ENCODE data around the gene NT5DC2. TPM values are rescaled to one million over a fixed set of nuclear protein-coding genes. Genes with fewer than 3 reads are reported as not detected.

Gene NT5DC2
- total RNA-seq, 3 donors from 2014 or later (not counting 1 experiment from before 2014, with no cell fraction given): 2.2 to 10.7 (median 2.2) TPM

DNA sequence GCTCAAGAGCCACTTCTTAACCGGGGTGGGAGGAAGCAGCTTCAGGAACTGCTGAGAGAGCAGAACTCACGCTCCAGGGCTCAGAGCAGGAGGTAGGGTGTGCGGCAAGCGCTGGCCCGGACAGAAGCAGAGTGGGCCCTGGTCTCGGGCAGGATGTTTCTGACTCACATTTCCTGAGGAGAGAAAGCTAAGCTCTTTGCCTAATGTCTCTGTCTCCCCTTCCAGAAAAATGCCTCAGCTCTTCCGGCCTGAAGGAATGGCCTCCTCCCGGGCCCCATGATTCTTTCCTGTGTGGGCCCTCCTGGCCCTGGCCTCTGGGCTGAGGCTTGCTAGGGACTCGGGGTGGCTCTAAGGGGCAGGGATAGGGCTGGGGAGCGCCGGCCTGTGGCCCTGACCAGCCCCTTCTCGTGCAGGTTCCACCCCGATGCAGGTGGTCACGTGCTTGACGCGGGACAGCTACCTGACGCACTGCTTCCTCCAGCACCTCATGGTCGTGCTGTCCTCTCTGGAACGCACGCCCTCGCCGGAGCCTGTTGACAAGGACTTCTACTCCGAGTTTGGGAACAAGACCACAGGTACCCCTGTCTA is 42.6 kb downstream of the NT5DC2 start:
- Histone ChIP-seq H3K27ac (ENCODE audit: low read length) (no peak overlapping the region), H3K4me3 (ENCODE audit: low read length) (no peak overlapping the region), H3K9me3 (ENCODE audit: control insufficient read depth, insufficient read depth, low read length) (no peaks in the 10 kb centered on the region), H3K27me3 (ENCODE audit: control insufficient read depth, insufficient read depth, low read length) (no peaks in the 10 kb centered on the region), H3K4me1 (ENCODE audit: control insufficient read depth, insufficient read depth, low read length) (peaks cover 29% of the 10 kb centered on the region), H3K36me3 (ENCODE audit: control insufficient read depth, insufficient read depth, low read length) (peaks cover 56% of the 10 kb centered on the region)
- Mint-ChIP-seq H3K27ac (no peak overlapping the region), H3K9me3 (no peaks in the 10 kb centered on the region), H3K4me3 (no peak overlapping the region), H3K27me3 (ENCODE audit: low read depth in 2 of 2) (no peaks in the 10 kb centered on the region), H3K4me1 (peaks cover 0 to 9% of the 10 kb centered on the region in 2 donors), H3K36me3 (no peaks in the 10 kb centered on the region)
- ATAC-seq (no peak), DNase-seq (no peak)
- WGBS (ENCODE audit: insufficient coverage): 71% methylated on average over 23 of the region's 23 CpGs
- intact Hi-C loops (cut with micrococcal nuclease): no loop called here
- TF ChIP-seq, protein P1, sequence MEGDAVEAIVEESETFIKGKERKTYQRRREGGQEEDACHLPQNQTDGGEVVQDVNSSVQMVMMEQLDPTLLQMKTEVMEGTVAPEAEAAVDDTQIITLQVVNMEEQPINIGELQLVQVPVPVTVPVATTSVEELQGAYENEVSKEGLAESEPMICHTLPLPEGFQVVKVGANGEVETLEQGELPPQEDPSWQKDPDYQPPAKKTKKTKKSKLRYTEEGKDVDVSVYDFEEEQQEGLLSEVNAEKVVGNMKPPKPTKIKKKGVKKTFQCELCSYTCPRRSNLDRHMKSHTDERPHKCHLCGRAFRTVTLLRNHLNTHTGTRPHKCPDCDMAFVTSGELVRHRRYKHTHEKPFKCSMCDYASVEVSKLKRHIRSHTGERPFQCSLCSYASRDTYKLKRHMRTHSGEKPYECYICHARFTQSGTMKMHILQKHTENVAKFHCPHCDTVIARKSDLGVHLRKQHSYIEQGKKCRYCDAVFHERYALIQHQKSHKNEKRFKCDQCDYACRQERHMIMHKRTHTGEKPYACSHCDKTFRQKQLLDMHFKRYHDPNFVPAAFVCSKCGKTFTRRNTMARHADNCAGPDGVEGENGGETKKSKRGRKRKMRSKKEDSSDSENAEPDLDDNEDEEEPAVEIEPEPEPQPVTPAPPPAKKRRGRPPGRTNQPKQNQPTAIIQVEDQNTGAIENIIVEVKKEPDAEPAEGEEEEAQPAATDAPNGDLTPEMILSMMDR (IDR thresholded peaks at IDR 0.05): no peak

DNA sequence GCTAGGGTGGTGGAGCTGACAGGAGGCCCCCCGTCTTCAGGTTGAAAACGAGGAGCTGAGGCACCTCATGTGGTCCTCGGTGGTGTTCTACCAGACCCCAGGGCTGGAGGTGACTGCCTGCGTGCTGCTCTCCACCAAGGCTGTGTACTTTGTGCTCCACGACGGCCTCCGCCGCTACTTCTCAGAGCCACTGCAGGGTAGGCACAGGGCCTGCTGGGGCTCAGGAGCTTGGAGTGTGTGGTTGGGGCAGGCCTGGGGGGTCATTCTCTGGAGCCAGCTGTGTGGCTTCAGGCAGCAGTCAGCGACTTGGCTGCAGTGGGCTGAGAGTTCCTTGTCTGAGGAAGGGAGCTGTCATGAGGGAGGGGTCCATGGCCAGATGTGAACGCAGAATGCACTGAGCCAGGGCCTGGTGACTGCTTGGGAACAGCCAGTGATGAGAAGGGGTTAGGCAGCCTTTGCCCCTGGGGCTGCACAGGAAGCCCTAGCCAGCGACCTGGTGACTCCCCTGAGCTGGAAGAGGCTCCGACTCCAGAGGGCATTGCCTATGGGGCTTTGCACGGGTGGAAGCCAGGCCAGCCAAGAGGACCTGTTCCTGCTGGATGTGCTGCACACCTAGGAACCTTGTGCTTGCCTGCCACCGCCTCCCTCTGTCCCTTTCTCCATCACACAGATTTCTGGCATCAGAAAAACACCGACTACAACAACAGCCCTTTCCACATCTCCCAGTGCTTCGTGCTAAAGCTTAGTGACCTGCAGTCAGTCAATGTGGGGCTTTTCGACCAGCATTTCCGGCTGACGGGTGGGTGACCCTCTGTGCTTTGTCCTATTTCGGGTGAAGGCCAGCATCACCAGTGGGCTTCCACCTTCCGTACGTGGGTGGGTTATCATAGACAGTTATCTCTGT is 43.4 kb downstream of the NT5DC2 start:
- Mint-ChIP-seq H3K4me3 (no peak overlapping the region), H3K27me3 (ENCODE audit: low read depth in 2 of 2) (no peaks in the 10 kb centered on the region), H3K27ac (no peak overlapping the region), H3K4me1 (peaks cover 0 to 9% of the 10 kb centered on the region in 2 donors), H3K9me3 (no peaks in the 10 kb centered on the region), H3K36me3 (no peaks in the 10 kb centered on the region)
- ATAC-seq (no peak), DNase-seq (no peak)
- H3K27me3 ChIP-seq (ENCODE audit: control insufficient read depth, insufficient read depth, low read length): no peaks in the 10 kb centered on the region
- TF ChIP-seq, protein P1 (IDR thresholded peaks at IDR 0.05): no peak
- H3K4me1 ChIP-seq (ENCODE audit: control insufficient read depth, insufficient read depth, low read length): peaks cover 22% of the 10 kb centered on the region
- peaks cover 60% of the 10 kb centered on the region for H3K36me3 ChIP-seq (ENCODE audit: control insufficient read depth, insufficient read depth, low read length)
- no peak overlapping the region for H3K4me3 ChIP-seq (ENCODE audit: low read length)
- no peaks in the 10 kb centered on the region for H3K9me3 ChIP-seq (ENCODE audit: control insufficient read depth, insufficient read depth, low read length)
- intact Hi-C loops (cut with micrococcal nuclease): no loop called here
- no peak overlapping the region for H3K27ac ChIP-seq (ENCODE audit: low read length)
- 74% methylated on average over 22 of the region's 22 CpGs for WGBS (ENCODE audit: insufficient coverage)

DNA sequence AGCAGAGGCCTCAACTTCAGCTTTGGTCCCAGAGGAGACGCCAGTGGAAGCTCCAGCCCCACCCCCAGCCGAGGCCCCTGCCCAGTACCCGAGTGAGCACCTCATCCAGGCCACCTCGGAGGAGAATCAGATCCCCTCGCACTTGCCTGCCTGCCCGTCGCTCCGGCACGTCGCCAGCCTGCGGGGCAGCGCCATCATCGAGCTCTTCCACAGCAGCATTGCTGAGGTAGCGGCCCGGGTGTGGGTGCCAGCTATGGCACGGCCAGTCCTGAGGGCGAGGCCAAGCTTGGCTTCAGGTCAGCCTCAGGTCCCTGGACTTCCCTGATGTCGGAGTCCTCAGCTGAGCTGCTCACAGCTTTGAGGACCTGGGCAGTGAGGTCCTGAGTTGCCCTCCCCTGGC is 44.2 kb downstream of the NT5DC2 start:
- Mint-ChIP-seq H3K4me1 (peaks cover 0 to 4% of the 10 kb centered on the region in 2 donors), H3K27me3 (ENCODE audit: low read depth in 2 of 2) (no peaks in the 10 kb centered on the region), H3K27ac (no peak overlapping the region), H3K36me3 (no peaks in the 10 kb centered on the region), H3K4me3 (no peak overlapping the region), H3K9me3 (no peaks in the 10 kb centered on the region)
- intact Hi-C loops (cut with micrococcal nuclease): no loop called here
- 98% methylated on average over 18 of the region's 18 CpGs for WGBS (ENCODE audit: insufficient coverage)
- Histone ChIP-seq H3K4me3 (ENCODE audit: low read length) (no peak overlapping the region), H3K27me3 (ENCODE audit: control insufficient read depth, insufficient read depth, low read length) (no peaks in the 10 kb centered on the region), H3K4me1 (ENCODE audit: control insufficient read depth, insufficient read depth, low read length) (peaks cover 15% of the 10 kb centered on the region), H3K36me3 (ENCODE audit: control insufficient read depth, insufficient read depth, low read length) (peaks cover 60% of the 10 kb centered on the region), H3K27ac (ENCODE audit: low read length) (no peak overlapping the region), H3K9me3 (ENCODE audit: control insufficient read depth, insufficient read depth, low read length) (no peaks in the 10 kb centered on the region)
- ATAC-seq: no peak
- TF ChIP-seq, protein P1 (IDR thresholded peaks at IDR 0.05): no peak
- DNase-seq: no peak
